ENCODE measurements around the gene RASL12.

RASL12 gene

DNA sequence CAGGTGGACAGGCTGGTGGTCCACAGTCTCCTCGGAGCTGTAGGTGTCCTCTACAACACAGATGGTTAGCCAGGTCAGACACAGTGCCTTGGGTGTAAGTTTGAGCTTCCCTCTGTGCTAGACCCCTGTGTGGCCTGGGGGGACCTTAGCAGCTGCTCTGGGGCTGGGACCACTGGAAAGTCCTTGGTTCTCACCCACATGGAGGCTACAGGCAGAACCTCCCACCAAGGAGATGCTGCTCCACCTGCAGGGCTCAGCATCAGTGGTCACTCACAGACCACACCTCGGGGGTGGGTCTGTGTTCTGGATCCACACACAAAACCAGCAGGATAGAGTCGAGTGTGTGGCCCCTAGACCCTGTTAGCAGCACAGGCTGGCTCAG lies 8.4 kb downstream of the RASL12 start:
- H3K27me3 ChIP-seq (ENCODE audit: low read depth, low read length), result no peaks in the 10 kb centered on the region
- peak overlapping the region; percentile 19 for H3K27ac ChIP-seq (ENCODE audit: low read length)
- no peaks in the 10 kb centered on the region for H3K36me3 ChIP-seq (ENCODE audit: control insufficient read depth in 1 of 2, insufficient read depth in 2 of 2, low read length in 2 of 2)
- H3K4me1 ChIP-seq (ENCODE audit: control insufficient read depth in 1 of 2, insufficient read depth in 2 of 2, low read length in 2 of 2), result peaks cover 4 to 21% of the 10 kb centered on the region in 2 donors
- H3K9me3 ChIP-seq (ENCODE audit: control insufficient read depth in 1 of 2, low read length in 2 of 2), result no peaks in the 10 kb centered on the region
- no peak overlapping the region for H3K4me3 ChIP-seq (ENCODE audit: low read depth in 1 of 2, low read length in 2 of 2)

DNA sequence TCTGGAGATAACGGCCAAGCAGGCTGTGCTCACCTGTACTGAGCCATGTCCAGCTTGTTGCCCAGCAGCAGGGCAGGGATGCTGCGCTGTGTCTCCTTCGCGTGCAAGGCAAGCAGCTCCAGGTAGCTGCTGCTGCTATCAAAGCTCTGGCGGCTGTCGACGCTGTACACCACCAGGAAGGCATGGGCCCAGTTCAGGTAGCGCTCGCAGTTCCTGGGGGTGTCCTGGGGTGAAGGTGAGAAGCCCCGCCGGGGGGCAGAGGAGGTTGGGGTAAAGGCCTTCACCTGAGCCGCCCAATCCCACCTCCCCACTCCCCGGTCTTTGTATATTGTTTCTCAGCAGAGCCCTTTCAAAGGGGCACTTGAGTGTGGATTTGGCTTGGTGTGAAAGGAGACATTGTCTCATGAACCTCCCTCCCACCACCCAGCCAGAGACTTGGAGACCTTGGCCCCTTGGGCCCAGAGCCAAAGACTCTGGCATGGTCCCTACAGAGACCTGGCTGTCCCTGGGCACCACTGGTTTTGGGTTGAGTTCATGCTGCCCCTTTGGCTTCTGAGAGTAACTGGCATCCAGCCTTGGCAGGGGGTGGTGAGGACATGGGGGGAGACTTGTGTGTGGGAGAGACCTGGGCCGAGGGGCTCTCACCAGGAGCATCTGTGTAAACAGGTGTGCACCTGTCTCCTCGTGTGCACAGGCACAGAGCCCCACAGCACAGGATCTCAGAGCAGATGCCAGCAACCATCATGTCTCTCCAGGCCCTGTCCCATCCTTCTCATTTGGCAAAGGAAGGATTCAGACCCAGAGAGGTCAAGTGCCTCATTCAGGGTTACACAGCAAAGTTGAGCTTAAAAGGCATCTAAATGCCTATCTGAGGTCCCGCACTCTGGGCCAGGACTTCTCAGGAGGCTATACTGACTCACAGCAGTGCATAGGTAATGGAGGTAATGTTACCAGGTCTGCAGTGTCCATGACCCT lies 9.1 kb downstream of the RASL12 start:
- Histone ChIP-seq H3K4me3 (ENCODE audit: low read depth in 1 of 2, low read length in 2 of 2) (no peak overlapping the region), H3K27me3 (ENCODE audit: low read depth, low read length) (no peaks in the 10 kb centered on the region), H3K27ac (ENCODE audit: low read length) (no peak overlapping the region), H3K4me1 (ENCODE audit: control insufficient read depth in 1 of 2, insufficient read depth in 2 of 2, low read length in 2 of 2) (peaks cover 4 to 22% of the 10 kb centered on the region in 2 donors), H3K36me3 (ENCODE audit: control insufficient read depth in 1 of 2, insufficient read depth in 2 of 2, low read length in 2 of 2) (peaks cover 0 to 1% of the 10 kb centered on the region in 2 donors), H3K9me3 (ENCODE audit: control insufficient read depth in 1 of 2, low read length in 2 of 2) (no peaks in the 10 kb centered on the region)

GRCh38 chr15:65057549-65057940 lies 10.2 kb downstream of the RASL12 start:
- Histone ChIP-seq H3K4me1 (ENCODE audit: control insufficient read depth in 1 of 2, insufficient read depth in 2 of 2, low read length in 2 of 2) (peaks cover 4 to 17% of the 10 kb centered on the region in 2 donors), H3K27me3 (ENCODE audit: low read depth, low read length) (no peaks in the 10 kb centered on the region), H3K9me3 (ENCODE audit: control insufficient read depth in 1 of 2, low read length in 2 of 2) (no peaks in the 10 kb centered on the region), H3K27ac (ENCODE audit: low read length) (no peak overlapping the region), H3K4me3 (ENCODE audit: low read depth in 1 of 2, low read length in 2 of 2) (no peak overlapping the region), H3K36me3 (ENCODE audit: control insufficient read depth in 1 of 2, insufficient read depth in 2 of 2, low read length in 2 of 2) (peaks cover 0 to 6% of the 10 kb centered on the region in 2 donors)

- peaks cover 4 to 14% of the 10 kb centered on the region in 2 donors for H3K4me1 ChIP-seq (ENCODE audit: control insufficient read depth in 1 of 2, insufficient read depth in 2 of 2, low read length in 2 of 2)
- no peak overlapping the region for H3K27ac ChIP-seq (ENCODE audit: low read length)
Measured at GRCh38 chr15:65056868-65057548, 10.8 kb downstream of the RASL12 start.

DNA sequence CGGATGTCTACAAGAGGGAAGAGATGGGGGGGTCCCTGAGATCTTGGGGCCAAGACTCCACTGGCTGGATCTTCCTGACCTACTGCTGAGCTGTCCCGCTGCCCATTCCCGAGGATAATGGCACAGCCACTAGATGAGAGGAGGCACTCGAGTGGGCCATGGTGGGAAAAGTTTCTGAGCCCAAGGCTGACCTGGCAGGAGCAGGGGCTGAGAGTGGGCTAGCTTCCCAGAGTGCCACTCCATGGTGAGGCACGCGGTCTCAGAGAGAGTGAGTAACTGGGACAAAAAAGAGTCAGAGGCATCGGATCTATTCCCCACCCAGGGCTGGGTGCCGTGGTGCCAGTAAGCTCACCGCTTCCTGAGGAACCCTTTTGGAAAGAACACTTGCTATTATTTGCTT lies 11.7 kb downstream of the RASL12 start:
- H3K27me3 ChIP-seq (ENCODE audit: low read depth, low read length), result no peaks in the 10 kb centered on the region
- no peak overlapping the region for H3K27ac ChIP-seq (ENCODE audit: low read length)
- H3K4me1 ChIP-seq (ENCODE audit: control insufficient read depth in 1 of 2, insufficient read depth in 2 of 2, low read length in 2 of 2), result peaks cover 4 to 13% of the 10 kb centered on the region in 2 donors
- no peaks in the 10 kb centered on the region for H3K9me3 ChIP-seq (ENCODE audit: control insufficient read depth in 1 of 2, low read length in 2 of 2)
- H3K36me3 ChIP-seq (ENCODE audit: control insufficient read depth in 1 of 2, insufficient read depth in 2 of 2, low read length in 2 of 2), result peaks cover 0 to 6% of the 10 kb centered on the region in 2 donors
- no peak overlapping the region for H3K4me3 ChIP-seq (ENCODE audit: low read depth in 1 of 2, low read length in 2 of 2)

More at GRCh38 chr15:65056868-65057548, 10.8 kb downstream of the RASL12 start:
- Histone ChIP-seq H3K36me3 (ENCODE audit: control insufficient read depth in 1 of 2, insufficient read depth in 2 of 2, low read length in 2 of 2) (peaks cover 0 to 6% of the 10 kb centered on the region in 2 donors), H3K4me3 (ENCODE audit: low read depth in 1 of 2, low read length in 2 of 2) (no peak overlapping the region), H3K9me3 (ENCODE audit: control insufficient read depth in 1 of 2, low read length in 2 of 2) (no peaks in the 10 kb centered on the region), H3K27me3 (ENCODE audit: low read depth, low read length) (no peaks in the 10 kb centered on the region)

GRCh38 chr15:65055201-65055870 lies 12.5 kb downstream of the RASL12 start:
- no peak overlapping the region for H3K27ac ChIP-seq (ENCODE audit: low read length)
- peaks cover 4 to 8% of the 10 kb centered on the region in 2 donors for H3K4me1 ChIP-seq (ENCODE audit: control insufficient read depth in 1 of 2, insufficient read depth in 2 of 2, low read length in 2 of 2)
- no peaks in the 10 kb centered on the region for H3K27me3 ChIP-seq (ENCODE audit: low read depth, low read length)
- H3K36me3 ChIP-seq (ENCODE audit: control insufficient read depth in 1 of 2, insufficient read depth in 2 of 2, low read length in 2 of 2), result peaks cover 0 to 6% of the 10 kb centered on the region in 2 donors
- H3K4me3 ChIP-seq (ENCODE audit: low read depth in 1 of 2, low read length in 2 of 2), result no peak overlapping the region
- H3K9me3 ChIP-seq (ENCODE audit: control insufficient read depth in 1 of 2, low read length in 2 of 2), result no peaks in the 10 kb centered on the region

GRCh38 chr15:65054333-65055200 lies 13.2 kb downstream of the RASL12 start:
- Histone ChIP-seq H3K36me3 (ENCODE audit: control insufficient read depth in 1 of 2, insufficient read depth in 2 of 2, low read length in 2 of 2) (peaks cover 0 to 6% of the 10 kb centered on the region in 2 donors), H3K27ac (ENCODE audit: low read length) (no peak overlapping the region), H3K9me3 (ENCODE audit: control insufficient read depth in 1 of 2, low read length in 2 of 2) (no peaks in the 10 kb centered on the region), H3K27me3 (ENCODE audit: low read depth, low read length) (no peaks in the 10 kb centered on the region), H3K4me3 (ENCODE audit: low read depth in 1 of 2, low read length in 2 of 2) (no peak overlapping the region), H3K4me1 (ENCODE audit: control insufficient read depth in 1 of 2, insufficient read depth in 2 of 2, low read length in 2 of 2) (peaks cover 4 to 15% of the 10 kb centered on the region in 2 donors)

DNA sequence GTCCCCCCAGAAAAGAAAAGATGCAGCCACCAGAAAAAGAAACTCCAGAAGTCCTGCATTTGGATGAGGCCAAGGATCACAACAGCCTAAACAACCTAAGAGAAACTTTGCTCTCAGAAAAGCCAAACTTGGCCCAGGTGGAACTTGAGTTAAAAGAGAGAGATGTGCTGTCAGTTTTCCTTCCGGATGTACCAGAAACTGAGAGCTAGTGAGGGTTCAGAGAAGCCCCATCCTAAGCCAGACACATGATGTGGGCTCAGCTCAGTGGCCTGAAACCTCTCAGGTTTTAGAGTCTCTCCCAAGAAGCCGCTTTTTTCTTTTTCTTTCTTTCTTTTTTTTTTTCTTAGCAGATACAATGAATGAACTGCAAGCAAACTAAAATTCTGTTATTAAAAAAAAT lies 14.8 kb downstream of the RASL12 start:
- H3K9me3 ChIP-seq (ENCODE audit: control insufficient read depth in 1 of 2, low read length in 2 of 2), result no peaks in the 10 kb centered on the region
- no peak overlapping the region for H3K27ac ChIP-seq (ENCODE audit: low read length)
- no peaks in the 10 kb centered on the region for H3K27me3 ChIP-seq (ENCODE audit: low read depth, low read length)
- peaks cover 4 to 24% of the 10 kb centered on the region in 2 donors for H3K4me1 ChIP-seq (ENCODE audit: control insufficient read depth in 1 of 2, insufficient read depth in 2 of 2, low read length in 2 of 2)
- H3K4me3 ChIP-seq (ENCODE audit: low read depth in 1 of 2, low read length in 2 of 2), result no peak overlapping the region
- H3K36me3 ChIP-seq (ENCODE audit: control insufficient read depth in 1 of 2, insufficient read depth in 2 of 2, low read length in 2 of 2), result peaks cover 0 to 6% of the 10 kb centered on the region in 2 donors

- Histone ChIP-seq H3K27me3 (ENCODE audit: low read depth, low read length) (no peaks in the 10 kb centered on the region), H3K4me3 (ENCODE audit: low read depth in 1 of 2, low read length in 2 of 2) (no peak overlapping the region), H3K4me1 (ENCODE audit: control insufficient read depth in 1 of 2, insufficient read depth in 2 of 2, low read length in 2 of 2) (peaks cover 4 to 29% of the 10 kb centered on the region in 2 donors), H3K36me3 (ENCODE audit: control insufficient read depth in 1 of 2, insufficient read depth in 2 of 2, low read length in 2 of 2) (peaks cover 0 to 6% of the 10 kb centered on the region in 2 donors), H3K9me3 (ENCODE audit: control insufficient read depth in 1 of 2, low read length in 2 of 2) (no peaks in the 10 kb centered on the region), H3K27ac (ENCODE audit: low read length) (no peak overlapping the region)
Measured at GRCh38 chr15:65051266-65051665, 16.5 kb downstream of the RASL12 start.

GRCh38 chr15:65050270-65050669 lies 17.5 kb downstream of the RASL12 start:
- Histone ChIP-seq H3K4me1 (ENCODE audit: control insufficient read depth in 1 of 2, insufficient read depth in 2 of 2, low read length in 2 of 2) (peaks cover 4 to 29% of the 10 kb centered on the region in 2 donors), H3K9me3 (ENCODE audit: control insufficient read depth in 1 of 2, low read length in 2 of 2) (no peaks in the 10 kb centered on the region), H3K27me3 (ENCODE audit: low read depth, low read length) (no peaks in the 10 kb centered on the region), H3K4me3 (ENCODE audit: low read depth in 1 of 2, low read length in 2 of 2) (no peak overlapping the region), H3K27ac (ENCODE audit: low read length) (no peak overlapping the region), H3K36me3 (ENCODE audit: control insufficient read depth in 1 of 2, insufficient read depth in 2 of 2, low read length in 2 of 2) (peaks cover 0 to 6% of the 10 kb centered on the region in 2 donors)

All from muscle layer of duodenum (tissue), 2 donors.